NCI-H69 (cell line): ENCODE data around the gene LTC4S.
A peak's percentile ranks its signal among the peaks of the same experiment; 100 is the strongest.

ENCODE experiments used
- DNase-seq: peaks from one replicate; lab custom pipeline; 2025; lab: John Stamatoyannopoulos, UW

Gene LTC4S

GRCh38 chr5:179812135-179812825 lies 18.5 kb downstream of the LTC4S start:
- DNase-seq, result no peak

DNA sequence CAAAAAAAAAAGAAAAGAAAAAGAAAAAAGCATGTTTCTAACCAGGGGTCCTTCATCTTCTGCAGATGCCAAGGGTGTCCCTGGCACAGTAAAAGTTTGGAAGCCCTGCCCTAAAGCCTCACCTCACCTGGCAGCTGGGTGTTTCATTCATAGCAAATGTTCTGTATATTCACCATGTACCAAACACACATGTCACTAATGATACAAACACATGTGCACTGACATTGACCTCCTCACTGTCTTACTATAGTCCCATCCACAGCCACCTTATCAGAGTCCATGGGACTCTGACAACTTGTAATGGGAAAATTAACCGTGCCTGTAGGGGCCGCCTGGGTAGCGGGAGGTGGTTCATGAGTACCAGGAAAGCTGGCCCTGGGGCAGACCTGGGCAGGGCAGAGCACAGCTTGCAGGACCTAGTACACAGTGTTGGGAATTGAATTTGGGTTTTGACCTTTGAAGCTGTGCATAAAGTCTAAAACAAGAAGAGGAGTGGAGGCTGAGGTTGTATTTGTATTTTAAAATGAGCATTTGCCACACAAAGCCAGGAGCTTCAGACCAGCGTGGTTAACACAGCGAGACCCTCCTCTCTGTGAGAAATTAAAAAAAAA lies 19.3 kb downstream of the LTC4S start:
- no peak for DNase-seq

DNA sequence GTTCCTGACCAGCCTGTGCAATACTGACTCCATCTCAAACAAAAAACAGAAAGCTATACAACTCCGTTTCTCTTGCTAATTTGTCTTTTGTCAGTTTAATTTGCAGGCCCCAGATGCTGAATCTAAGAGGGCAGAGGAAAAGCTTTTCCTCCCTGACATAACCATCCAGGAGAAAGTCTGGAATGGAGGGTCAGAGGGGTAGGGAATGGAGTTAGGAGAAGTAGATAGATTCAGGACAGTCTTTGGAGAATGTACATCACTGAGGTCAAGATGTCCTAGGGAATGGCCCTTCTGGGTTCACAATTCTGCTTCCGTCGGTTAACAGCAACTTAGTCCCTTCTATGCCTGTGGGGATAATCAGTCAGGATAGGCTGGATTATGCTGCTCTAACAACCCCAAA lies 20.3 kb downstream of the LTC4S start:
- DNase-seq, result no peak

DNA sequence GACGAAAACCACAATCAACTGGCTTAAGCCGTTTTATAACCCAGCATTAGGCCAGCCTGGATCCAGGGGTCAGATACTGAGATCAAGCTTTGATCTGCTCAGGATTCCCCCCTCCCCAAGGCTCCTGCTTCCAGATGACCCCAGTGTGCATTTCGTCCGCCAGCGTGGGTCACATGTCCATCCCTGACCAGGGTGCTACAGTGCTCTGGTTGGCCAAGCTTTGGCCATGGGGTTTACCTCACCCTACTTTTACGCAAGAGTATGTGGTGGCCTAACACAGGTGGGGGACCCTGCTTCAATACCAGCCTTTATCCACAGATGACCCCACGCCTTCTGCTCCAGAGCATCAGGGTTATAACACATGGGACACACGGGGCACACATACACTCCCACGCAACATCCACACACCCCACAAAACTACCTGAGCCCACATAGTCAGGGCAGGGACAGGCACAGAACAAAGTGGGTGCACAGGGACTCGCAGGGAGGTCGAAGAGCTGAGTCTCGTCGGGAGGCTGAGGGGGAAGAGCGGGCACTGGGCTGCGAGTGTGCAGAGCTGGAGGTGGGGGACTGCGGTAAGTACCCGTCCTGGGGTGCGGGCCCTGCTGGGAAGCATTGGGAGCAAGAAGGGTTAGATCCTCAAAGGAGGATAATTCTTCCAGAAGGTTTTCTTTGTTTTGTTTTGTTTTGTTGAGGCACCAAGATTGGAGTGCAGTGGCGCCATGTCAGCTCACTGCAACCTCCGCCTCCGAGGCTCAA lies 21.9 kb downstream of the LTC4S start:
- DNase-seq, result no peak

DNA sequence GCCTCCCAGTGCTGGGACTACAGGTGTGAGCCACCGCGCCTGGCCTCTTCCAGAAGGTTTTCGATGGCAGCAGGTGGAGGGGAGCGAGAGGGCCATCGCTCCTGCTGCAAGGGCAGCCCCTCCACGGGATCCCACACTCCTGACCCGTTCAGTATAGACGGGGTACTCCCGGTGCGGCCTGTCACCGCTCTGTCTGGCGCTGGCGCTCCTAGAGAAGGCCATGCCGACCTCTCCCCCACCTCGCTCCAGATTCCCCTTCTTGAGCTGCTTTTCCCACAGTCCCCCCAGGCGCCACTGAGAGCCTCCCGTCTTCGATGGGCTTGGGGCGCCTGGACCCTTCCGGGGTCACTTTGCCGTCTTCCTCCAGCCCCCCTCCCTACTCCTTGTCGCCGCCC lies 22.6 kb downstream of the LTC4S start:
- DNase-seq, result no peak

GRCh38 chr5:179816796-179817469 lies 23.1 kb downstream of the LTC4S start:
- no peak for DNase-seq

- DNase-seq, result no peak
Measured at GRCh38 chr5:179817470-179817840, 23.7 kb downstream of the LTC4S start.

DNA sequence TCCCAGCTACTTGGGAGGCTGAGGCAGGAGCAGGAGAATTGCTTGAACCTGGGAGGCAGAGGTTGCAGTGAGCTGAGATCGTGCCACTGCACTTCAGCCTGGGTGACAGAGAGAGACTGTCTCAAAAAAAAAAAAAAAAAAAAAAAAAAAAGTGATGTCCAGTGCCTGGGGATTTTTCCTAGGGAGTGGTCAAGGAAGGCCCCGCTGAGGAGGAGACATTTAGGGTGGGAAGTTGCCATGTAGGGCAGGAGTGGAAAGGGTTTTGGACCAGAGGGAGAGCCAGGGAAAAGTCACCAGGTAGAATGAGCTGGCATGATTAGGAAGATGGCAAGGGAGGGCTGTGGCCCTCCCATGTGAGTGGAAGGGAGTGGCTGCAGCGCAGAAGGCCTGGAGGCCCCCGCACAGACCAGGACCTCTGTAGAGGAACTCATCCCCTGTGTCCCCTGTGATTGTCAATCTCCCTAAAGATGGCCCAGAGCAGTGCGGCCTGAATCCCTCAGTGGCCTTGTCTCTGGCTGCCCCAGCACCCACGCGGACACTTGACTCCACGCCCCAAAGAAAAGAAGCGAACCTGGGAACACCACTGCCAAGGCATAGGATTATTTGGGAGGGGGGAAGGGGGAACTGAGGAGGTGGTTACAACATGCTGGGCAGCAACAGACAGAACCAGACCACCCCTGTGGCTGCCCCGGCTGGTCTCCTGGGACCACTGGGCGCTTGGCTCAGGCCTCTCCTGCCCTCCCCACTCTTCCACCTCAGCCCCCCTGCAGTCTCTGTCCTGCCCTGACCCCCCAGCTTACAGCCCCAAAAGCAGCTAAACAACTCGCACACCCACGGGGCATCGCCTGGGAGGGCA lies 24.3 kb downstream of the LTC4S start:
- peak; percentile 43 for DNase-seq

DNA sequence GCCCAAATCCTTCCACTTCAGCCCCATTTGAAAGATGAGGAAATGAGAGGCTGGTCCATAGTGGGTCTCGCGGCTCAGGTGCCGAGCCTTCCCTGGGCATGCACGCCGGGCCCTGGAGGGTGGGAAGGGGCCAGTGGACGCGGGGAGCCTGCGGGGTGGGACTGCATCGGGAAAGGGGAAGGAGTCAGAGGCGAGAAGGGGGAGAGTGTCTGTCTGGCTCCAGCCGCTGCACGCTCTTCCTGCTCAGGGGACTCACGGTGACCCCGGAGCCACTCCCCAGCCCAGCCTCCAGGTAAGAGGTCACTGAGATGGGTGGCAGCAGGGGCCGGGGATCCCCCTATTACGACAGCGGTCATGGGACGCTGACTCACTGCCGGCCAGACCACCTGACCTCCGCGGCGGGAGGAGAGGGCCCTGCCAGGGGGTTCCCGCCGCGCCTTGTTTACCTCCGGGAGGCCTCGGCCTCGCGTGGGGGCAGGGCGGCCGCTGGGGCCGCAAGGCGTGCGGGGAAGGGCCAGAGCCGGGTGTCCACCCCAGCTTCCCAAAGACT lies 25.0 kb downstream of the LTC4S start:
- DNase-seq, result peak; percentile 93

DNA sequence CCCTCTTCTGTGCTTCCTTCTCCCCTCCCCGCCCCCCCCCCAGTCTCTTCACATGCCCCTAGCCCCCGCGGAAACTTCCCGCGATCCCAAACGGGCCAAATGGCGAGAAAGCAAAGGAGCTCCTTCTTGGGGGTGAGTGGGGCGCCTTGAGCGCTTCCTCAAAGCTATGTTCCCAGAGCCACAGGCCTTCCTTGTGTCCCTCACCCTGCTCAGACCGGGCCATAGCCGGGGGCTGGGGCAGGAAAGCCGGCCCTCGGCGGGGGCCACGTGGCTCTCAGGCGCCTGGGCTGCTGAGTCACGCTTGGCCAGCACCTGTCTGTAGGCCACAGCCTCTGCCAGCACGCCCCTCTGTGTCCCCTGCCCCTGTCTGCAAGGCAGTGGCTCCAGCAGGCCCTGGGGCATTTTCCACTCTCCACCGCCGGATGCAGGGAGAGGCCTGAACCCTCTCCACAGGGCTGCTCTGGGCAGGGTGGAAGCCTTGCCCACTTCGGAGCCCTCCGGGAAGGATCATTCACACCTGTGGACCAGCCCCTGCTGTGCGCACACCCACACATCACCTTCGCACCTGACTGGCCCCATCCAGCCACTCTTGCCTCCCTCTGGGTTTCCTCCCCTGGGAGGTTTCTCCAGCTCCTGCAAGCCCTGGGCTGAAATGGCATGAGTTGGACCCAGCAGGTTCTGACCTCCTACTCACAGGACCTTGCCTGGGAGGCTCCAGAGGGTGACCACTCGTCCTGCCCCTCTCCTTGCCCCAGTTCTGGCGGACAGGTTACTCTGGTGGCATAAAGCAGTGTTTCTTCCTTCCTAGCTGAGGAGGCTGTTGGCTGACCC lies 25.7 kb downstream of the LTC4S start:
- peak; percentile 96 for DNase-seq

GRCh38 chr5:179820127-179820482 lies 26.3 kb downstream of the LTC4S start:
- DNase-seq, result peak; percentile 67

DNA sequence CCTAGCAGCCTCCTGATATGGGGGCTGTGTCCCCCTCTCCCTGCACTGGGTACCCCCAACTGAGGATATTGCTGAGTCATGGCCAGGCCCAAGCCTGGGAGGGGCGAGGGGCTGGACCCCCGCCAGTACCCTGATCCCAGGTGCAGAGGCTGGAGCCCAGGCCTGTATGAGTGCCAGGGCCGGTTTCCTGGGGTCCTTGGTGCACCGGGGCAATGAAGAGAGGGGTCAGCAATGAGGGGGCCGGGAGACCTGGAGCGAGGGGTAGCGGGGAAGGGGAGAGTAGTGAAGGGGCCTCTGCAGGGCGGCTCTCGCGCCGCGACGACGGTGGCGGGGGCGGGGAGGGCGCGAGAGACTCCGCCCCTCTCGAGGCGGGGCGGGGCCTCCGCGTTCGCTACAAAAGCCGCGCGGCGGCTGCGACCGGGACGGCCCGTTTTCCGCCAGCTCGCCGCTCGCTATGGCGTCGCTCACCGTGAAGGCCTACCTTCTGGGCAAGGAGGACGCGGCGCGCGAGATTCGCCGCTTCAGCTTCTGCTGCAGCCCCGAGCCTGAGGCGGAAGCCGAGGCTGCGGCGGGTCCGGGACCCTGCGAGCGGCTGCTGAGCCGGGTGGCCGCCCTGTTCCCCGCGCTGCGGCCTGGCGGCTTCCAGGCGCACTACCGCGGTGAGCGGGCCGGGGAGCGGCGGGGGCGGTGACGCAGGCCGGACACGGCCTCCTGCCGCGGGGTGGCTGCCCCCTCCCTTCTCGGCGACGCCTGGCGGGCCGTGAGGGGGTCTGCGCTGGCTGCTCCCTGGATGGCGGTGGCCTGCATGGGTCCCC lies 26.9 kb downstream of the LTC4S start, which contains the start of gene SQSTM1:
TSS of gene SQSTM1 (plus strand) at position 423 of the 815 bp plus-strand sequence. CDS start at position 455, 32 bp downstream.
- DNase-seq, result peak; percentile 90

- DNase-seq, result peak; percentile 94
Measured at GRCh38 chr5:179821298-179822058, 27.7 kb downstream of the LTC4S start.

- DNase-seq, result no peak
Measured at GRCh38 chr5:179822059-179822432, 28.3 kb downstream of the LTC4S start.

DNA sequence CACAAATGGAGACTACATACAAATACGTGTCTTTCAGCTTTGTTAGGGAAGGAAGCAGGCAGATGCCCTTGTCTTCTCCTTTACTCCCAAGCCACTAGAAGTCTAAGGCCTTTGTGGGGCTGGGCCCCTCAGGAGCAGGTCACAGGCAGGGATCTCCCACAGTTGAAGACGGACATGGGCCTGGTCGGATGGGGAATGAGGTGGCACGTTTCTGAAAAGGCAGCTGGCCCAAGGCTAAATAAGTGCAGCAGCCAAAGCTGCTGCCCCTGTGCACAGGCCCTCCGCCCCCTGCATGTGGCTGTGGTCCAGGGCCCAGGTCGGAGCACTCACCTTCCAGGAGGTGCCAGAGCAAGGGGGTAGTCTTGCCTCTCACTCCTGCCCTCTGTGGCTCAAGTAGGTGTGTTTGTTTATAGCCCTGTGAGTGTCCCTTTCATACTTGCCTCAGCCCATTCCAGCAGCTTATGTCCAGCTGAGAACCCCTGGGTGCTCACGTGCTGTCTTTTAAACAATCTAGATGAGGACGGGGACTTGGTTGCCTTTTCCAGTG lies 28.7 kb downstream of the LTC4S start:
- DNase-seq, result no peak

DNA sequence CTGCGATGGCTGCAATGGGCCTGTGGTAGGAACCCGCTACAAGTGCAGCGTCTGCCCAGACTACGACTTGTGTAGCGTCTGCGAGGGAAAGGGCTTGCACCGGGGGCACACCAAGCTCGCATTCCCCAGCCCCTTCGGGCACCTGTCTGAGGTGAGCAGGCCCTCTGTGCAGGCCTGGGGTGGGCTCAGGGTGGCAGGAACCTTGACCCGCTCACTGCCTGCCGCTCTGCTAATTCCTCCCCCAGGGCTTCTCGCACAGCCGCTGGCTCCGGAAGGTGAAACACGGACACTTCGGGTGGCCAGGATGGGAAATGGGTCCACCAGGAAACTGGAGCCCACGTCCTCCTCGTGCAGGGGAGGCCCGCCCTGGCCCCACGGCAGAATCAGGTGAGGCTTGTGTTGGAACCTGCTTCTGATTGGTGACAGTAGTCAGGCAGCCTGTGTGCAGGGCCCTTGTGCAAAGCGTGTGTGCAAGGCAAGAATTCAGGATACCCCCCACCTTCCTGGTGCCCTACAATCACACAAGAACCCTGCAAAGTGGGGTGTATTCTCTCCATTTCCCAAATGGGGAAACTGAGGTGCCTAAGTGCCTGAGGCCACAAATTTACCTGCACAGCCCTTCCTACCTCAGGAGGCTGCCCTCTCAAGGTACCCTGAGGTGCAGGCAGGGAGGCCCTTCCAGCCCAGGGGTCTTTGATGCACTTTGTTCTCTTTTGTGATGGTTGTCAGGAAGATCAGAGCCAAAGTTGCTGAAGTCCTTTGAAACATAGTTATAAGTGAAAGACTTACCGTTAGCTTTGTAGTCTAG lies 30.4 kb downstream of the LTC4S start:
- no peak for DNase-seq

DNA sequence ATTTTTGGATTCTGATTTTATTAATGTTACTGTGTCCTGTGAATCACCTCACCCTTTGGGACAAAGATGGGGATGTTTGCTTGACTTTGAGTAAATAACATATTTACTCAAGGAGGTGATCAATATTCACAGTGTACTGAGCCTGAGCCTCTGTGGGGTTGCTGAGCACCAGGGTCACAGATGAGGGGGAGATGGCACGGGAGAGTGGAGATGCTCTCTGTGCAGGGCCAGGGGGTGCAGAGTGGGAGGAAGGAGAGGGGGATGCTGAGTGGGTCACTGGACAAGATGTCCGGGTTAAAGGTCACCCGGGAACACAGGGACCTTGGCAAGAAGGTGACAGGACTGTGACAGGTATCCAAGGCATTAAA lies 30.9 kb downstream of the LTC4S start:
- no peak for DNase-seq

DNA sequence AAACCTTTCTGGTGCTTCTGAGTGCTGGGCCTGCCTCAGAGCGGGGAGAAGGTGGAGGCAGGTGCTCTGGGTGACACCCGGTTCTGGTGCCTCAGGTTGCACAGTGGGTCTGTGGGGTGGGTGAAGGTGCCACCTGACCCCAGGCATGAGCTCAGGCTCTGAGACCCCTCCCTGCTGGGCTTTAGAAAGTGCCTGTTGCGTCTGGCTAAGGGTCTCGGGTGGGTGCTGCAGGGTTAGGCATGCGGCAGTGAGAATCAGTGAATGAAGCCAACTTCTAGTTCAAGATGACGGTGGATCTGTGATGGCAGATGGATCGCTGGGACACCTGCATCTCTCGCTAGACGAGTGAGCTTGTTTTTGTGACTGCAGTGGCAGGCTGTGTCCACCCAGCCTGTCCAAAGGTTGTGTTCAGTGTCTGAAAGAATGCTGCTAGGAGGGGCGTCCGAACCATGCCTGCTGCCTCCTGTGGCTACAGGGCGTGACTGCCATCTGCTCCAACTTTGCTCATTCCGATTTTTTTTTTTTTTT lies 31.9 kb downstream of the LTC4S start:
- peak; percentile 25 for DNase-seq
